IMR-90 (cell line): Measurements from ENCODE around the gene ADGRD1. TPM values are rescaled to one million over a fixed set of nuclear protein-coding genes. Genes with fewer than 3 reads are reported as not detected.

ENCODE experiments used
- ATAC-seq: fragments of 200-7000 bp; cut with Tn5 transposase; 2 replicates; pipeline ENCODE4 v1.9.1; 2020; ENCODE audit warnings: low read depth, mild to moderate bottlenecking, moderate library complexity
- BruUV-seq: library from RNA; stranded (reverse); fragments of 400-500 nt; replicated peaks from 2 replicates; lab custom pipeline; 2021; lab: Mats Ljungman, UMichigan
- CTCF ChIA-PET: fragments of 300-600 bp; formaldehyde crosslinking; extraction: SDS; loops from one replicate; lab custom pipeline; 2021; ENCODE audit warnings: antibody characterized with exemption; lab: Yijun Ruan, JAX
- POLR2A ChIA-PET: fragments of 300-600 bp; sonication (Branson Sonifier 250); formaldehyde crosslinking; loops from one replicate; lab custom pipeline; 2022; ENCODE audit warnings: antibody characterized with exemption; ENCODE audit not compliant: unreplicated experiment; lab: Charles Lee
- DNase-seq: peaks from one replicate; pipeline ENCODE4 v3.0.0; 2013
- H2AFZ ChIP-seq: replicated peaks from 2 replicates; pipeline ENCODE3; 2013; ENCODE audit warnings: low read length, mild to moderate bottlenecking; ENCODE audit not compliant: poor library complexity
- H2AK5ac ChIP-seq: 2 replicates; pipeline ENCODE4 v1.6.1; 2013; ENCODE audit warnings: low read depth, low read length, inconsistent platforms
- H2AK9ac ChIP-seq: replicated peaks from 2 replicates; pipeline ENCODE3; 2013; ENCODE audit warnings: mild to moderate bottlenecking, low read depth, low read length, moderate library complexity; ENCODE audit not compliant: poor library complexity
- H2BK120ac ChIP-seq: 2 replicates; pipeline ENCODE4 v1.6.1; 2013; ENCODE audit warnings: low read depth, low read length, inconsistent platforms
- H2BK15ac ChIP-seq: 3 replicates; pipeline ENCODE4 v1.6.1; 2013; ENCODE audit warnings: low read depth, low read length, inconsistent platforms
- H2BK20ac ChIP-seq: 2 replicates; pipeline ENCODE4 v1.6.1; 2013; ENCODE audit warnings: low read depth, mild to moderate bottlenecking, inconsistent platforms, low read length, moderate library complexity
- H2BK5ac ChIP-seq: 2 replicates; pipeline ENCODE4 v1.6.1; 2013; ENCODE audit warnings: mild to moderate bottlenecking, low read depth, low read length, inconsistent platforms; ENCODE audit not compliant: poor library complexity, severe bottlenecking
- H3K14ac ChIP-seq: replicated peaks from 2 replicates; pipeline ENCODE4 v1.6.1; 2013; ENCODE audit warnings: low read depth, low read length, inconsistent platforms
- H3K18ac ChIP-seq: 2 replicates; pipeline ENCODE4 v1.6.1; 2013; ENCODE audit warnings: low read depth, low read length, control low read depth
- H3K23ac ChIP-seq: 2 replicates; pipeline ENCODE4 v1.6.1; 2013; ENCODE audit warnings: low read depth, low read length, inconsistent platforms
- H3K27ac ChIP-seq: 2 replicates; pipeline ENCODE4 v1.5.1; 2013; ENCODE audit warnings: mild to moderate bottlenecking, control low read depth, low read length; ENCODE audit not compliant: insufficient read depth
- H3K27me3 ChIP-seq: 2 replicates; pipeline ENCODE4 v1.6.1; 2013; ENCODE audit warnings: low read length; ENCODE audit not compliant: control insufficient read depth, insufficient read depth
- H3K36me3 ChIP-seq: 2 replicates; pipeline ENCODE4 v1.6.1; 2013; ENCODE audit warnings: low read length, mixed read lengths; ENCODE audit not compliant: control insufficient read depth, insufficient read depth
- H3K4ac ChIP-seq: 2 replicates; pipeline ENCODE4 v1.6.1; 2013; ENCODE audit warnings: low read depth, low read length, inconsistent platforms
- H3K4me1 ChIP-seq: 2 replicates; pipeline ENCODE4 v1.6.1; 2013; ENCODE audit warnings: low read length, mixed read lengths; ENCODE audit not compliant: control insufficient read depth, insufficient read depth
- H3K4me2 ChIP-seq: 2 replicates; pipeline ENCODE4 v1.6.1; 2013; ENCODE audit warnings: low read depth, mild to moderate bottlenecking, control low read depth, low read length, moderate library complexity
- H3K4me3 ChIP-seq: 2 replicates; pipeline ENCODE4 v1.5.1; 2013; ENCODE audit warnings: low read depth, mild to moderate bottlenecking, control low read depth, low read length, moderate library complexity; ENCODE audit not compliant: insufficient read depth
- H3K56ac ChIP-seq: 2 replicates; pipeline ENCODE4 v1.6.1; 2013; ENCODE audit warnings: low read length, inconsistent platforms; ENCODE audit not compliant: insufficient read depth; ENCODE audit errors: extremely low read depth
- H3K79me1 ChIP-seq, 2 experiments: 2 replicates each; pipeline ENCODE4 v1.6.1; 2013; ENCODE audit warnings: low read length in 2 of 2, inconsistent platforms in 1 of 2, low read depth in 1 of 2
- H3K9ac ChIP-seq: 2 replicates; pipeline ENCODE4 v1.6.1; 2013; ENCODE audit warnings: low read depth, low read length, control low read depth
- H3K9me1 ChIP-seq: 2 replicates; pipeline ENCODE4 v1.6.1; 2013; ENCODE audit warnings: low read length, inconsistent platforms; ENCODE audit not compliant: insufficient read depth
- H3K9me3 ChIP-seq: 2 replicates; pipeline ENCODE4 v1.6.1; 2013; ENCODE audit warnings: low read length; ENCODE audit not compliant: control insufficient read depth, insufficient read depth
- H4K20me1 ChIP-seq: 2 replicates; pipeline ENCODE4 v1.6.1; 2013; ENCODE audit warnings: low read length, inconsistent platforms; ENCODE audit not compliant: insufficient read depth
- H4K5ac ChIP-seq: 2 replicates; pipeline ENCODE4 v1.6.1; 2013; ENCODE audit warnings: mild to moderate bottlenecking, low read depth, low read length, control low read depth
- H4K8ac ChIP-seq, 2 experiments: 2 replicates each; pipeline ENCODE4 v1.6.1; 2013; ENCODE audit warnings: low read depth in 2 of 2, low read length in 2 of 2, control low read depth in 1 of 2, inconsistent platforms in 1 of 2
- H4K91ac ChIP-seq: 2 replicates; pipeline ENCODE4 v1.6.1; 2013; ENCODE audit warnings: low read depth, low read length, inconsistent platforms; ENCODE audit not compliant: insufficient read depth
- BHLHE40 ChIP-seq: fragments of 150-350 bp; IDR thresholded peaks from 2 replicates; pipeline ENCODE4 v1.6.1; 2016; ENCODE audit warnings: mild to moderate bottlenecking, low read depth, low read length
- CEBPB ChIP-seq: IDR thresholded peaks from 2 replicates; pipeline ENCODE4 v1.6.1; 2012; ENCODE audit warnings: low read depth, low read length, improper control_type of control experiment
- CHD1 ChIP-seq: IDR thresholded peaks from 2 replicates; pipeline ENCODE4 v1.6.1; 2012; ENCODE audit warnings: low read depth, low read length, improper control_type of control experiment
- FOS ChIP-seq: fragments of 150-350 bp; IDR thresholded peaks from 2 replicates; pipeline ENCODE4 v1.6.1; 2016; ENCODE audit warnings: low read depth, low read length
- MAFK ChIP-seq: IDR thresholded peaks from 2 replicates; pipeline ENCODE4 v1.6.1; 2012; ENCODE audit warnings: low read depth, low read length, improper control_type of control experiment
- MAZ ChIP-seq: IDR thresholded peaks from 2 replicates; pipeline ENCODE4 v1.6.1; 2012; ENCODE audit warnings: low read depth, mild to moderate bottlenecking, low read length, improper control_type of control experiment, moderate library complexity, borderline replicate concordance
- MXI1 ChIP-seq: IDR thresholded peaks from 2 replicates; pipeline ENCODE4 v1.6.1; 2012; ENCODE audit warnings: low read depth, mild to moderate bottlenecking, low read length, moderate library complexity, borderline replicate concordance
- NFE2L2 ChIP-seq: fragments of 150-350 bp; IDR thresholded peaks from 2 replicates; pipeline ENCODE4 v1.6.1; 2016; ENCODE audit warnings: low read depth, mild to moderate bottlenecking, low read length
- POLR2A ChIP-seq: IDR thresholded peaks from 2 replicates; pipeline ENCODE4 v1.6.1; 2012; ENCODE audit warnings: mild to moderate bottlenecking, low read depth, low read length
- RAD21 ChIP-seq: IDR thresholded peaks from 2 replicates; pipeline ENCODE4 v1.6.1; 2012; ENCODE audit warnings: low read length, improper control_type of control experiment
- RCOR1 ChIP-seq: IDR thresholded peaks from 2 replicates; pipeline ENCODE4 v1.6.1; 2012; ENCODE audit warnings: mild to moderate bottlenecking, low read length, improper control_type of control experiment; ENCODE audit not compliant: insufficient replicate concordance
- RFX5 ChIP-seq: IDR thresholded peaks from 2 replicates; pipeline ENCODE4 v1.8.0; 2012; ENCODE audit warnings: low read depth, mild to moderate bottlenecking, low read length, moderate library complexity
- SMC3 ChIP-seq: fragments of 150-350 bp; IDR thresholded peaks from 2 replicates; pipeline ENCODE4 v1.6.1; 2016; ENCODE audit warnings: low read depth, mild to moderate bottlenecking, antibody characterized with exemption, low read length, moderate library complexity
- WGBS, 2 experiments: methylation state at CpG; one replicate each; pipeline versions ENCODE4 v1.1.5 to v1.1.7; 2013; ENCODE audit warnings: missing lambda C conversion rate in 2 of 2; ENCODE audit not compliant: insufficient read length in 1 of 2; ENCODE audit errors: extremely low coverage in 2 of 2; 5-methylcytosine and 5-hydroxymethylcytosine counted together
- dilution Hi-C: fragments of 300-500 bp; cut with HindIII; formaldehyde crosslinking; loops from one replicate; pipeline ENCODE4 v1.14.3; 2018; ENCODE audit warnings: low sequenced_read_pairs; ENCODE audit not compliant: unreplicated experiment
- in situ Hi-C: fragments of 300-500 bp; cut with MboI; formaldehyde crosslinking; loops from 3 replicates; pipeline ENCODE4 v1.14.3; 2019; ENCODE audit warnings: low sequenced_read_pairs, inconsistent platforms, mixed read lengths
- intact Hi-C: fragments of 100-400 bp; cut with micrococcal nuclease; formaldehyde crosslinking; loops from 2 replicates; pipeline ENCODE4 v1.10.0; 2022
- polyA plus RNA-seq, 3 experiments: library from polyadenylated mRNA; depleted of rRNA; stranded (reverse); fragments of >200 nt; gene quantifications; 2 replicates each; pipeline ENCODE4 v1.2.3, GENCODE V29; 2012; ENCODE audit warnings: low replicate concordance in 1 of 3
- total RNA-seq: library from RNA; depleted of rRNA; stranded (reverse); fragments of >200 nt; gene quantifications from 2 replicates; pipeline ENCODE4 v1.2.3, GENCODE V29; 2012
- TF ChIP-seq, protein P1 (sequence below): conservative IDR thresholded peaks from 2 replicates; pipeline ENCODE4 v1.5.1; 2012; ENCODE audit warnings: mild to moderate bottlenecking, low read depth, low read length, improper control_type of control experiment
- TF ChIP-seq, protein P2 (sequence below): fragments of 150-350 bp; IDR thresholded peaks from 2 replicates; pipeline ENCODE4 v1.6.1; 2016; ENCODE audit warnings: low read depth, mild to moderate bottlenecking, low read length, moderate library complexity, borderline replicate concordance
- TF ChIP-seq, protein P3 (sequence below): fragments of 150-350 bp; IDR thresholded peaks from 2 replicates; pipeline ENCODE4 v1.6.1; 2017; ENCODE audit warnings: mild to moderate bottlenecking, antibody characterized with exemption, low read length, low read depth

ADGRD1 gene
- total and polyA plus RNA-seq, 2 of the 4 experiments (the other 2 are of a cell fraction): not detected

GRCh38 chr12:131043401-131043871 is 89.7 kb downstream of the ADGRD1 start:
- H3K27ac ChIP-seq: no peak overlapping the region
- no peak overlapping the region for H2BK15ac ChIP-seq
- no peaks in the 10 kb centered on the region for H3K36me3 ChIP-seq
- H3K18ac ChIP-seq: no peak overlapping the region
- ChIA-PET CTCF (no interaction called here), POLR2A (no interaction called here)
- no peak overlapping the region for H4K5ac ChIP-seq
- no peak overlapping the region for H4K8ac ChIP-seq
- 82% methylated on average over 8 of the region's 21 CpGs; no CpG with 5 or more reads in 1 of the 2 experiments for WGBS, 2 experiments
- no peak overlapping the region for H2AK9ac ChIP-seq
- DNase-seq: no peak
- intact Hi-C loops: no loop called here
- peaks cover 53% of the 10 kb centered on the region for H3K9me3 ChIP-seq
- H3K4me1 ChIP-seq: no peaks in the 10 kb centered on the region
- H4K20me1 ChIP-seq: no peaks in the 10 kb centered on the region
- no peak overlapping the region for H3K56ac ChIP-seq
- no peak overlapping the region for H3K4ac ChIP-seq
- TF ChIP-seq RFX5: no peak
- no peak for TF ChIP-seq BHLHE40
- TF ChIP-seq NFE2L2: no peak
- no peak for TF ChIP-seq RCOR1
- TF ChIP-seq, protein P1, sequence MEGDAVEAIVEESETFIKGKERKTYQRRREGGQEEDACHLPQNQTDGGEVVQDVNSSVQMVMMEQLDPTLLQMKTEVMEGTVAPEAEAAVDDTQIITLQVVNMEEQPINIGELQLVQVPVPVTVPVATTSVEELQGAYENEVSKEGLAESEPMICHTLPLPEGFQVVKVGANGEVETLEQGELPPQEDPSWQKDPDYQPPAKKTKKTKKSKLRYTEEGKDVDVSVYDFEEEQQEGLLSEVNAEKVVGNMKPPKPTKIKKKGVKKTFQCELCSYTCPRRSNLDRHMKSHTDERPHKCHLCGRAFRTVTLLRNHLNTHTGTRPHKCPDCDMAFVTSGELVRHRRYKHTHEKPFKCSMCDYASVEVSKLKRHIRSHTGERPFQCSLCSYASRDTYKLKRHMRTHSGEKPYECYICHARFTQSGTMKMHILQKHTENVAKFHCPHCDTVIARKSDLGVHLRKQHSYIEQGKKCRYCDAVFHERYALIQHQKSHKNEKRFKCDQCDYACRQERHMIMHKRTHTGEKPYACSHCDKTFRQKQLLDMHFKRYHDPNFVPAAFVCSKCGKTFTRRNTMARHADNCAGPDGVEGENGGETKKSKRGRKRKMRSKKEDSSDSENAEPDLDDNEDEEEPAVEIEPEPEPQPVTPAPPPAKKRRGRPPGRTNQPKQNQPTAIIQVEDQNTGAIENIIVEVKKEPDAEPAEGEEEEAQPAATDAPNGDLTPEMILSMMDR: no peak
- no peak for TF ChIP-seq CEBPB
- no peak for TF ChIP-seq SMC3
- TF ChIP-seq POLR2A: no peak
- TF ChIP-seq FOS: no peak
- TF ChIP-seq MXI1: no peak
- TF ChIP-seq, protein P2, sequence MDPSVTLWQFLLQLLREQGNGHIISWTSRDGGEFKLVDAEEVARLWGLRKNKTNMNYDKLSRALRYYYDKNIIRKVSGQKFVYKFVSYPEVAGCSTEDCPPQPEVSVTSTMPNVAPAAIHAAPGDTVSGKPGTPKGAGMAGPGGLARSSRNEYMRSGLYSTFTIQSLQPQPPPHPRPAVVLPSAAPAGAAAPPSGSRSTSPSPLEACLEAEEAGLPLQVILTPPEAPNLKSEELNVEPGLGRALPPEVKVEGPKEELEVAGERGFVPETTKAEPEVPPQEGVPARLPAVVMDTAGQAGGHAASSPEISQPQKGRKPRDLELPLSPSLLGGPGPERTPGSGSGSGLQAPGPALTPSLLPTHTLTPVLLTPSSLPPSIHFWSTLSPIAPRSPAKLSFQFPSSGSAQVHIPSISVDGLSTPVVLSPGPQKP: no peak
- no peak for TF ChIP-seq RAD21
- TF ChIP-seq CHD1: no peak
- TF ChIP-seq, protein P3, sequence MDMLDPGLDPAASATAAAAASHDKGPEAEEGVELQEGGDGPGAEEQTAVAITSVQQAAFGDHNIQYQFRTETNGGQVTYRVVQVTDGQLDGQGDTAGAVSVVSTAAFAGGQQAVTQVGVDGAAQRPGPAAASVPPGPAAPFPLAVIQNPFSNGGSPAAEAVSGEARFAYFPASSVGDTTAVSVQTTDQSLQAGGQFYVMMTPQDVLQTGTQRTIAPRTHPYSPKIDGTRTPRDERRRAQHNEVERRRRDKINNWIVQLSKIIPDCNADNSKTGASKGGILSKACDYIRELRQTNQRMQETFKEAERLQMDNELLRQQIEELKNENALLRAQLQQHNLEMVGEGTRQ: no peak
- TF ChIP-seq MAZ: no peak
- TF ChIP-seq MAFK: no peak
- H4K91ac ChIP-seq: no peak overlapping the region
- no peak overlapping the region for H3K4me3 ChIP-seq
- ATAC-seq: no peak
- H3K4me2 ChIP-seq: no peak overlapping the region
- no peak overlapping the region for H2AK5ac ChIP-seq
- no peaks in the 10 kb centered on the region for H3K9me1 ChIP-seq
- dilution Hi-C loops: no loop called here
- no peak overlapping the region for H3K14ac ChIP-seq
- H3K23ac ChIP-seq: no peak overlapping the region
- no peak overlapping the region for H2AFZ ChIP-seq
- in situ Hi-C loops: no loop called here
- H2BK120ac ChIP-seq: no peak overlapping the region
- H3K79me1 ChIP-seq: no peaks in the 10 kb centered on the region
- no peak overlapping the region for H2BK5ac ChIP-seq
- no peak overlapping the region for H2BK20ac ChIP-seq
- no TSS peak for BruUV-seq
- H3K27me3 ChIP-seq: no peaks in the 10 kb centered on the region
- H3K9ac ChIP-seq: no peak overlapping the region
